HG02642 (cell line): ENCODE results near the gene RASA4.
A peak's percentile ranks its signal among the peaks of the same experiment; 100 is the strongest.
"Not testable (repeated sequence)": the region's sequence is repeated elsewhere in the genome, so short reads cannot be mapped to it uniquely, and the experiment has no call there.

ENCODE experiments used
- ATAC-seq: cut with Tn5 transposase; IDR thresholded peaks from one replicate; pipeline ENCODE4 v1.9.1; 2021; ENCODE audit warnings: mild to moderate bottlenecking; ENCODE audit not compliant: unreplicated experiment, poor library complexity

RASA4 gene

GRCh38 chr7:102616507-102617125 lies at the start of gene RASA4:
RASA4 (minus strand) TSS chr7:102616756; CDS start chr7:102616689, 67 bp downstream.
- peak; percentile 71 for ATAC-seq

GRCh38 chr7:102664765-102665164 lies 48.2 kb upstream of the RASA4 start:
- not testable (repeated sequence) for ATAC-seq

GRCh38 chr7:102649924-102650323 lies 33.4 kb upstream of the RASA4 start, which contains the start of gene SPDYE2B:
SPDYE2B (plus strand) TSS chr7:102650319; CDS start chr7:102652349, 2,030 bp downstream.
- not testable (repeated sequence) for ATAC-seq

- ATAC-seq: not testable (repeated sequence)
Measured at GRCh38 chr7:102647813-102648212, 31.3 kb upstream of the RASA4 start.

- ATAC-seq: not testable (repeated sequence)
Measured at GRCh38 chr7:102643404-102643803, 26.8 kb upstream of the RASA4 start.

GRCh38 chr7:102642691-102643090 lies 26.1 kb upstream of the RASA4 start, which contains the start of gene UPK3BL1:
UPK3BL1 (minus strand) TSS chr7:102642791; CDS start chr7:102642741, 50 bp downstream.
- not testable (repeated sequence) for ATAC-seq

GRCh38 chr7:102638848-102639247 lies 22.3 kb upstream of the RASA4 start:
- peak; percentile 7 for ATAC-seq

- not testable (repeated sequence) for ATAC-seq
Measured at GRCh38 chr7:102636956-102637355, 20.4 kb upstream of the RASA4 start.

- ATAC-seq: not testable (repeated sequence)
Measured at GRCh38 chr7:102635354-102635753, 18.8 kb upstream of the RASA4 start.

GRCh38 chr7:102634299-102634698 lies 17.7 kb upstream of the RASA4 start:
- ATAC-seq: not testable (repeated sequence)

GRCh38 chr7:102630622-102631021 lies 14.1 kb upstream of the RASA4 start:
- ATAC-seq: not testable (repeated sequence)

GRCh38 chr7:102627271-102627904 lies 10.8 kb upstream of the RASA4 start:
- not testable (repeated sequence) for ATAC-seq

GRCh38 chr7:102618122-102618521 lies 1.6 kb upstream of the RASA4 start:
- not testable (repeated sequence) for ATAC-seq

GRCh38 chr7:102615930-102616329 lies 626 bp downstream of the RASA4 start:
- not testable (repeated sequence) for ATAC-seq

- ATAC-seq: not testable (repeated sequence)
Measured at GRCh38 chr7:102614873-102615272, 1.7 kb downstream of the RASA4 start.

GRCh38 chr7:102614346-102614697 lies 2.2 kb downstream of the RASA4 start:
- peak; percentile 22 for ATAC-seq

GRCh38 chr7:102613575-102614345 lies 2.8 kb downstream of the RASA4 start:
- ATAC-seq: peak; percentile 66

- ATAC-seq: not testable (repeated sequence)
Measured at GRCh38 chr7:102611675-102612325, 4.8 kb downstream of the RASA4 start.

- peak; percentile 39 for ATAC-seq
Measured at GRCh38 chr7:102611013-102611674, 5.4 kb downstream of the RASA4 start.

GRCh38 chr7:102610441-102610840 lies 6.1 kb downstream of the RASA4 start:
- not testable (repeated sequence) for ATAC-seq
